ENCODE results near the gene MYLK4. TPM values are rescaled to one million over a fixed set of nuclear protein-coding genes. Genes with fewer than 3 reads are reported as not detected.

MYLK4 gene
- total RNA-seq, 8 experiments from 2014 or later, result 0.18 to 1.4 (median 0.46) TPM

GRCh38 chr6:2666906-2667575, 83.7 kb downstream of the MYLK4 start:
- Histone ChIP-seq H3K4me1 (replicated peaks in 1 of 2) (no peaks in the 10 kb centered on the region), H3K27ac (no peak overlapping the region), H3K4me3 (no peak overlapping the region)
- WGBS, 10 experiments, result 53 to 95% (median 73%) methylated on average over 2 to 6 of the region's 6 CpGs; no CpG with 5 or more reads in 2 of the 10 experiments
- in situ Hi-C loops (cut with MboI; ENCODE audit: low pct_unique_long_range_greater_than_20kb in 2 of 9, low sequenced_read_pairs in 9 of 9, unreplicated experiment in 9 of 9), result no loop called here
- no peak for ATAC-seq (replicated peaks in 6 of 8)

GRCh38 chr6:2665146-2666070, 85.3 kb downstream of the MYLK4 start:
- in situ Hi-C loops (cut with MboI; ENCODE audit: low pct_unique_long_range_greater_than_20kb in 2 of 9, low sequenced_read_pairs in 9 of 9, unreplicated experiment in 9 of 9), result no loop called here
- no peaks in the 10 kb centered on the region for H3K4me1 ChIP-seq (replicated peaks in 1 of 2)
- WGBS, 10 experiments, result 5 to 100% (median 33%) methylated on average over 1 to 11 of the region's 11 CpGs; no CpG with 5 or more reads in 1 of the 10 experiments
- no peak overlapping the region for H3K4me3 ChIP-seq
- no peak overlapping the region for H3K27ac ChIP-seq
- ATAC-seq (replicated peaks in 6 of 8), result peak in 6 of 8 experiments; percentile 21 to 89 (median 72)

- 43 to 100% (median 66%) methylated on average over 1 to 2 of the region's 4 CpGs; no CpG with 5 or more reads in 5 of the 10 experiments for WGBS, 10 experiments
- Histone ChIP-seq H3K27ac (no peak overlapping the region), H3K4me1 (replicated peaks in 1 of 2) (no peaks in the 10 kb centered on the region), H3K4me3 (no peak overlapping the region)
- ATAC-seq (replicated peaks in 6 of 8), result no peak
- in situ Hi-C loops (cut with MboI; ENCODE audit: low pct_unique_long_range_greater_than_20kb in 2 of 9, low sequenced_read_pairs in 9 of 9, unreplicated experiment in 9 of 9), result no loop called here
Measured at GRCh38 chr6:2663123-2663522, 87.6 kb downstream of the MYLK4 start.

- Histone ChIP-seq H3K4me1 (replicated peaks in 1 of 2) (no peaks in the 10 kb centered on the region), H3K4me3 (no peak overlapping the region), H3K27ac (no peak overlapping the region)
- WGBS, 10 experiments, result 17 to 100% (median 100%) methylated on average over 1 of the region's 3 CpGs; no CpG with 5 or more reads in 7 of the 10 experiments
- ATAC-seq (replicated peaks in 6 of 8), result no peak
- in situ Hi-C loops (cut with MboI; ENCODE audit: low pct_unique_long_range_greater_than_20kb in 2 of 9, low sequenced_read_pairs in 9 of 9, unreplicated experiment in 9 of 9), result no loop called here
Measured at GRCh38 chr6:2661651-2662050, 89.1 kb downstream of the MYLK4 start.

- no peak overlapping the region for H3K4me3 ChIP-seq
- in situ Hi-C loops (cut with MboI; ENCODE audit: low pct_unique_long_range_greater_than_20kb in 2 of 9, low sequenced_read_pairs in 9 of 9, unreplicated experiment in 9 of 9), result no loop called here
- H3K4me1 ChIP-seq (replicated peaks in 1 of 2), result no peaks in the 10 kb centered on the region
- 0 to 81% (median 64%) methylated on average over 1 to 4 of the region's 4 CpGs; no CpG with 5 or more reads in 2 of the 10 experiments for WGBS, 10 experiments
- no peak overlapping the region for H3K27ac ChIP-seq
- peak in 2 of 8 experiments; percentile 48 to 73 for ATAC-seq (replicated peaks in 6 of 8)
Measured at GRCh38 chr6:2659882-2660281, 90.8 kb downstream of the MYLK4 start.

GRCh38 chr6:2659381-2659780, 91.3 kb downstream of the MYLK4 start:
- no peak overlapping the region for H3K4me3 ChIP-seq
- no peak for ATAC-seq (replicated peaks in 6 of 8)
- no peaks in the 10 kb centered on the region for H3K4me1 ChIP-seq (replicated peaks in 1 of 2)
- in situ Hi-C loops (cut with MboI; ENCODE audit: low pct_unique_long_range_greater_than_20kb in 2 of 9, low sequenced_read_pairs in 9 of 9, unreplicated experiment in 9 of 9), result no loop called here
- WGBS, 10 experiments, result 40 to 100% (median 83%) methylated on average over 1 to 5 of the region's 5 CpGs; no CpG with 5 or more reads in 3 of the 10 experiments
- no peak overlapping the region for H3K27ac ChIP-seq

- H3K27ac ChIP-seq, result no peak overlapping the region
- H3K4me3 ChIP-seq, result no peak overlapping the region
- in situ Hi-C loops (cut with MboI; ENCODE audit: low pct_unique_long_range_greater_than_20kb in 2 of 9, low sequenced_read_pairs in 9 of 9, unreplicated experiment in 9 of 9), result no loop called here
- H3K4me1 ChIP-seq (replicated peaks in 1 of 2), result no peaks in the 10 kb centered on the region
- ATAC-seq (replicated peaks in 6 of 8), result peak in 2 of 8 experiments; percentile 90 to 95
- WGBS, 10 experiments, result 67 to 100% (median 82%) methylated on average over 1 to 5 of the region's 5 CpGs; no CpG with 5 or more reads in 2 of the 10 experiments
Measured at GRCh38 chr6:2658788-2659187, 91.9 kb downstream of the MYLK4 start.

- 40 to 86% (median 80%) methylated on average over 2 to 5 of the region's 5 CpGs for WGBS, 10 experiments
- in situ Hi-C loops (cut with MboI; ENCODE audit: low pct_unique_long_range_greater_than_20kb in 2 of 9, low sequenced_read_pairs in 9 of 9, unreplicated experiment in 9 of 9), result no loop called here
- Histone ChIP-seq H3K4me1 (replicated peaks in 1 of 2) (no peaks in the 10 kb centered on the region), H3K4me3 (no peak overlapping the region), H3K27ac (no peak overlapping the region)
- no peak for ATAC-seq (replicated peaks in 6 of 8)
Measured at GRCh38 chr6:2656460-2657079, 94.2 kb downstream of the MYLK4 start.

- 17 to 100% (median 74%) methylated on average over 1 to 3 of the region's 3 CpGs; no CpG with 5 or more reads in 2 of the 10 experiments for WGBS, 10 experiments
- Histone ChIP-seq H3K27ac (no peak overlapping the region), H3K4me1 (replicated peaks in 1 of 2) (no peaks in the 10 kb centered on the region), H3K4me3 (no peak overlapping the region)
- in situ Hi-C loops (cut with MboI; ENCODE audit: low pct_unique_long_range_greater_than_20kb in 2 of 9, low sequenced_read_pairs in 9 of 9, unreplicated experiment in 9 of 9), result no loop called here
- peak in 1 of 8 experiments; percentile 31 for ATAC-seq (replicated peaks in 6 of 8)
Measured at GRCh38 chr6:2655844-2656433, 94.8 kb downstream of the MYLK4 start.

- no peaks in the 10 kb centered on the region for H3K4me1 ChIP-seq (replicated peaks in 1 of 2)
- 0 to 80% (median 47%) methylated on average over 1 of the region's 1 CpG; no CpG with 5 or more reads in 1 of the 10 experiments for WGBS, 10 experiments
- H3K27ac ChIP-seq, result no peak overlapping the region
- no peak for ATAC-seq (replicated peaks in 6 of 8)
- in situ Hi-C loops (cut with MboI; ENCODE audit: low pct_unique_long_range_greater_than_20kb in 2 of 9, low sequenced_read_pairs in 9 of 9, unreplicated experiment in 9 of 9), result no loop called here
- H3K4me3 ChIP-seq, result no peak overlapping the region
Measured at GRCh38 chr6:2653369-2654032, 97.2 kb downstream of the MYLK4 start.

- no peak for ATAC-seq (replicated peaks in 6 of 8)
- 50 to 100% (median 86%) methylated on average over 1 to 3 of the region's 3 CpGs; no CpG with 5 or more reads in 2 of the 10 experiments for WGBS, 10 experiments
- in situ Hi-C loops (cut with MboI; ENCODE audit: low pct_unique_long_range_greater_than_20kb in 2 of 9, low sequenced_read_pairs in 9 of 9, unreplicated experiment in 9 of 9), result no loop called here
Measured at GRCh38 chr6:2652611-2653010, 98.1 kb downstream of the MYLK4 start.

GRCh38 chr6:2651961-2652360, 98.8 kb downstream of the MYLK4 start:
- Histone ChIP-seq H3K27ac (no peak overlapping the region), H3K4me1 (replicated peaks in 1 of 2) (no peaks in the 10 kb centered on the region), H3K4me3 (no peak overlapping the region)
- 68 to 100% (median 86%) methylated on average over 1 to 3 of the region's 3 CpGs for WGBS, 10 experiments
- in situ Hi-C loops (cut with MboI; ENCODE audit: low pct_unique_long_range_greater_than_20kb in 2 of 9, low sequenced_read_pairs in 9 of 9, unreplicated experiment in 9 of 9), result no loop called here
- ATAC-seq (replicated peaks in 6 of 8), result peak in 1 of 8 experiments; percentile 20

More at GRCh38 chr6:2652611-2653010, 98.1 kb downstream of the MYLK4 start:
- Histone ChIP-seq H3K4me1 (replicated peaks in 1 of 2) (no peaks in the 10 kb centered on the region), H3K27ac (no peak overlapping the region), H3K4me3 (no peak overlapping the region)
